Osteocyte (in vitro differentiated cells): ENCODE measurements around the gene ZEB1. TPM values are rescaled to one million over a fixed set of nuclear protein-coding genes. Genes with fewer than 3 reads are reported as not detected.

Source experiments
- DNase-seq: peaks from one replicate; pipeline ENCODE4 v3.0.0; 2021; ENCODE audit warnings: mixed read lengths; ENCODE audit not compliant: unreplicated experiment; ENCODE audit errors: extremely low spot score
- H3K27ac Mint-ChIP-seq: one replicate; pipeline ENCODE4 v1.8.0; 2021; ENCODE audit warnings: mild to moderate bottlenecking, mixed read lengths; ENCODE audit not compliant: unreplicated experiment
- H3K27me3 Mint-ChIP-seq: one replicate; pipeline ENCODE4 v1.8.0; 2021; ENCODE audit warnings: mixed read lengths; ENCODE audit not compliant: unreplicated experiment
- H3K36me3 Mint-ChIP-seq: one replicate; pipeline ENCODE4 v1.8.0; 2021; ENCODE audit warnings: mixed read lengths; ENCODE audit not compliant: unreplicated experiment
- H3K4me1 Mint-ChIP-seq: one replicate; pipeline ENCODE4 v1.8.0; 2021; ENCODE audit warnings: mixed read lengths; ENCODE audit not compliant: unreplicated experiment
- H3K4me3 Mint-ChIP-seq: one replicate; pipeline ENCODE4 v1.8.0; 2021; ENCODE audit warnings: mild to moderate bottlenecking, moderate library complexity, mixed read lengths; ENCODE audit not compliant: unreplicated experiment
- H3K9me3 Mint-ChIP-seq: one replicate; pipeline ENCODE4 v1.8.0; 2021; ENCODE audit warnings: mixed read lengths; ENCODE audit not compliant: unreplicated experiment
- total RNA-seq: library from RNA; stranded (reverse); gene quantifications from 2 replicates; pipeline ENCODE4 v1.2.1, GENCODE V29; 2021
- TF ChIP-seq, protein P1 (sequence below): fragments of 200-600 bp; sonication (generic); IDR thresholded peaks from 2 replicates; pipeline ENCODE4 v1.5.0; 2021; ENCODE audit warnings: antibody characterized with exemption, mild to moderate bottlenecking, moderate library complexity

The ZEB1 gene
- total RNA-seq, 1 donor from 2014 or later = 54.4 TPM

DNA sequence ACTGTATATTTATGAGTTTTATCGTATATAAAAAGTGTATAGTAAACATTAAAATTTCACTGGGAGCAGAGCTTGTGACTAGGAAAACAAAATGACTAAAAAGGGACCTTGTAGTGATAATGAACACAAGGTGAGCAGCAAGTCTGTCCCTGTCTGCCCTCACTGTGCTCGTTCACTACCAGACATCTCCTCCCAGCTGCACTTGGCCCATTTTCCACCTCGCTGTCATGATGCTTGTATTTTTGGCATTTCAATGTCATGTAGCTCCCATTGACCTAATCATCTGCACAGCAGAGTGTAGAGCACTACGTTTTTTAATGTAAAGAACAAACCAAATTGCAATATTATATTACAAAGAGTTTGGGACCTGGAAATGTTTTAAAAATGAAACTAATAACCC, 207.2 kb downstream of the ZEB1 start:
- Mint-ChIP-seq H3K27ac (no peak overlapping the region), H3K4me1 (no peaks in the 10 kb centered on the region), H3K36me3 (peaks cover 42% of the 10 kb centered on the region), H3K9me3 (no peaks in the 10 kb centered on the region), H3K4me3 (no peak overlapping the region), H3K27me3 (no peaks in the 10 kb centered on the region)
- DNase-seq = no peak
- TF ChIP-seq, protein P1, sequence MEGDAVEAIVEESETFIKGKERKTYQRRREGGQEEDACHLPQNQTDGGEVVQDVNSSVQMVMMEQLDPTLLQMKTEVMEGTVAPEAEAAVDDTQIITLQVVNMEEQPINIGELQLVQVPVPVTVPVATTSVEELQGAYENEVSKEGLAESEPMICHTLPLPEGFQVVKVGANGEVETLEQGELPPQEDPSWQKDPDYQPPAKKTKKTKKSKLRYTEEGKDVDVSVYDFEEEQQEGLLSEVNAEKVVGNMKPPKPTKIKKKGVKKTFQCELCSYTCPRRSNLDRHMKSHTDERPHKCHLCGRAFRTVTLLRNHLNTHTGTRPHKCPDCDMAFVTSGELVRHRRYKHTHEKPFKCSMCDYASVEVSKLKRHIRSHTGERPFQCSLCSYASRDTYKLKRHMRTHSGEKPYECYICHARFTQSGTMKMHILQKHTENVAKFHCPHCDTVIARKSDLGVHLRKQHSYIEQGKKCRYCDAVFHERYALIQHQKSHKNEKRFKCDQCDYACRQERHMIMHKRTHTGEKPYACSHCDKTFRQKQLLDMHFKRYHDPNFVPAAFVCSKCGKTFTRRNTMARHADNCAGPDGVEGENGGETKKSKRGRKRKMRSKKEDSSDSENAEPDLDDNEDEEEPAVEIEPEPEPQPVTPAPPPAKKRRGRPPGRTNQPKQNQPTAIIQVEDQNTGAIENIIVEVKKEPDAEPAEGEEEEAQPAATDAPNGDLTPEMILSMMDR = no peak

DNA sequence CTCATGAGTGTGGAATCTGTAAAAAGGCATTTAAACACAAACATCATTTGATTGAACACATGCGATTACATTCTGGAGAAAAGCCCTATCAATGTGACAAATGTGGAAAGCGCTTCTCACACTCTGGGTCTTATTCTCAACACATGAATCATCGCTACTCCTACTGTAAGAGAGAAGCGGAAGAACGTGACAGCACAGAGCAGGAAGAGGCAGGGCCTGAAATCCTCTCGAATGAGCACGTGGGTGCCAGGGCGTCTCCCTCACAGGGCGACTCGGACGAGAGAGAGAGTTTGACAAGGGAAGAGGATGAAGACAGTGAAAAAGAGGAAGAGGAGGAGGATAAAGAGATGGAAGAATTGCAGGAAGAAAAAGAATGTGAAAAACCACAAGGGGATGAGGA, 207.7 kb downstream of the ZEB1 start:
- Mint-ChIP-seq H3K27me3 (no peaks in the 10 kb centered on the region), H3K4me1 (no peaks in the 10 kb centered on the region), H3K27ac (no peak overlapping the region), H3K4me3 (no peak overlapping the region), H3K9me3 (no peaks in the 10 kb centered on the region), H3K36me3 (peaks cover 37% of the 10 kb centered on the region)
- DNase-seq = no peak
- TF ChIP-seq, protein P1 = no peak

DNA sequence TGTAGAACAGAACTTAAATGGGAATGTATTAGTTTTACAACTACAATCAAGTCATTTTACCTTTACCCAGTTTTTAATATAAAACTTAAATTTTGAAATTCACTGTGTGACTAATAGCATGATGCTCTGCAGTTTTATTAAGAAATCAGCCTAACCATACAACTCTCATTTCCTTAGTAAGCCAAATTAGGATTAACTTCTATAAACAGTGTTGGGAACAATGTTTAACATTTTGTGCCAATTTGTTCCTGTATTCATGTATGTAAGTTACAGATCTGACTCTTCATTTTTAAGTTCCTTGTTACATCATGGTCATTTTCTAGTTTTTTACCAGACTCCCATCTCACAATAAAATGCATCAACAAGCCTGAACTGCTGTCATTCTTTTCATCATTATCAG, 209.8 kb downstream of the ZEB1 start:
- no peaks in the 10 kb centered on the region for H3K4me1 Mint-ChIP-seq
- H3K4me3 Mint-ChIP-seq = no peak overlapping the region
- H3K9me3 Mint-ChIP-seq = peaks cover 3% of the 10 kb centered on the region
- H3K27me3 Mint-ChIP-seq = no peaks in the 10 kb centered on the region
- H3K36me3 Mint-ChIP-seq = peaks cover 29% of the 10 kb centered on the region
- no peak for DNase-seq
- no peak overlapping the region for H3K27ac Mint-ChIP-seq
- TF ChIP-seq, protein P1 = no peak

DNA sequence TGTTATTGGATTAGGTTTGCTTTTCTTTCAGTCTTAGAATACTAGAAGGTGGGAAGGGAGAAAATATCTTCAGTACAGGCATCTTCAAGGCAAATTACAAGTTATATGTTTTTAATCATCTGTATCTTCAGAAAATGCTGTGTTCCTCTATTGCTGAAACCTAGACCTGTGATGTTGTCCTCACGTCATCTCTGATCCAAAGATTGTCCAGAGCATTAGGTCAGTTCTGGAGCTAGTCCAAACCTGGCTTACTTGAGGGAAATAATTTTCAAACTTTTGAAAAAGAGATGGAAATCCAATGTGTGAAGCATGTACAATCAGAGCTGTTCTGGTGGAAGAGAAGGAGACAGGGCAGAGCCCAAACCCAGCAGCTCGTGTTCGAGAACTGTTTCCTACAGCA, 217.3 kb downstream of the ZEB1 start:
- no peaks in the 10 kb centered on the region for H3K36me3 Mint-ChIP-seq
- TF ChIP-seq, protein P1 = no peak
- no peaks in the 10 kb centered on the region for H3K4me1 Mint-ChIP-seq
- H3K27me3 Mint-ChIP-seq = peaks cover 5% of the 10 kb centered on the region
- DNase-seq = no peak
- H3K4me3 Mint-ChIP-seq = no peak overlapping the region
- peaks cover 13% of the 10 kb centered on the region for H3K9me3 Mint-ChIP-seq
- no peak overlapping the region for H3K27ac Mint-ChIP-seq

DNA sequence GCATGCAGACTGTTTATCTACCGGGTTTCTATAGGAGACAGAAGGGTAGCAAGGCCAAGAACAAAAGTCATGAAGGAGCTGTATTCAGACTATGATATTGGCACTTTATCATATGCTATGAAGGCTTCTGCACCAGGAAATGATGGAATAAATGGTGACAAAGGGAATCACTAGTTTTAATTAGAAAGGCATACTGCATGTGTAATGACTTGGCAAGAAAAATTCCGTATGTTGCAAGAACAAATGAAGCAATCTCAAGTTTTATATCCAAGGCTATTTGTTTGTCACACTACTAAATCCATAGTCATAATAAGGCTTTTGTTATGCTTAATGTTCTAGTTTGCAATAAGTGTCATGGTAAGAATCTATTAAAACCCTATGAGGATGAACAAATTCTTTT, 230.9 kb downstream of the ZEB1 start:
- Mint-ChIP-seq H3K4me1 (peaks cover 4% of the 10 kb centered on the region), H3K9me3 (no peaks in the 10 kb centered on the region), H3K27me3 (peaks cover 2% of the 10 kb centered on the region), H3K27ac (no peak overlapping the region), H3K4me3 (no peak overlapping the region), H3K36me3 (no peaks in the 10 kb centered on the region)
- TF ChIP-seq, protein P1 = no peak
- DNase-seq = no peak
